ENCODE results near the gene LAMA3.
"Not testable (repeated sequence)": the region's sequence is repeated elsewhere in the genome, so short reads cannot be mapped to it uniquely, and the experiment has no call there.

Gene LAMA3

GRCh38 chr18:23732439-23732838, 43.2 kb downstream of the LAMA3 start:
- no peak for DNase-seq

- peak; percentile 19 to 48 (median 33) for DNase-seq
These were observed 44.0 kb downstream of the LAMA3 start for GRCh38 chr18:23733265-23733664.

GRCh38 chr18:23733895-23734294, 44.6 kb downstream of the LAMA3 start:
- no peak for DNase-seq

GRCh38 chr18:23735021-23735464, 45.8 kb downstream of the LAMA3 start:
- peak; percentile 16 to 58 (median 55) for DNase-seq

- DNase-seq, result no peak
These were observed 48.3 kb downstream of the LAMA3 start for GRCh38 chr18:23737578-23737977.

GRCh38 chr18:23738151-23738550, 48.9 kb downstream of the LAMA3 start:
- DNase-seq, result peak; percentile 32 to 50 (median 42)

GRCh38 chr18:23738575-23738974, 49.3 kb downstream of the LAMA3 start:
- no peak for DNase-seq

GRCh38 chr18:23740105-23740830, 51.0 kb downstream of the LAMA3 start:
- peak; percentile 22 to 80 (median 69) for DNase-seq

GRCh38 chr18:23741967-23742366, 52.7 kb downstream of the LAMA3 start:
- DNase-seq, result not testable (repeated sequence)

- DNase-seq, result no peak
These were observed 54.6 kb downstream of the LAMA3 start for GRCh38 chr18:23743733-23744333.

- DNase-seq, result no peak
These were observed 56.1 kb downstream of the LAMA3 start for GRCh38 chr18:23745366-23745765.

- no peak for DNase-seq
These were observed 57.6 kb downstream of the LAMA3 start for GRCh38 chr18:23746851-23747250.

- DNase-seq, result no peak
These were observed 63.1 kb downstream of the LAMA3 start for GRCh38 chr18:23752363-23752762.

GRCh38 chr18:23752796-23753195, 63.5 kb downstream of the LAMA3 start:
- no peak for DNase-seq

GRCh38 chr18:23756590-23757436, 67.6 kb downstream of the LAMA3 start:
- no peak for DNase-seq

GRCh38 chr18:23757437-23757733, 68.1 kb downstream of the LAMA3 start:
- DNase-seq, result no peak

GRCh38 chr18:23758281-23758680, 69.0 kb downstream of the LAMA3 start:
- no peak for DNase-seq

- no peak for DNase-seq
These were observed 72.7 kb downstream of the LAMA3 start for GRCh38 chr18:23761941-23762340.

GRCh38 chr18:23763343-23763742, 74.1 kb downstream of the LAMA3 start:
- no peak for DNase-seq

- no peak for DNase-seq
These were observed 76.7 kb downstream of the LAMA3 start for GRCh38 chr18:23765931-23766330.

- DNase-seq, result no peak
These were observed 83.2 kb downstream of the LAMA3 start for GRCh38 chr18:23772327-23773024.

- DNase-seq, result no peak
These were observed 87.1 kb downstream of the LAMA3 start for GRCh38 chr18:23776306-23776705.

- DNase-seq, result no peak
These were observed 89.6 kb downstream of the LAMA3 start for GRCh38 chr18:23778828-23779227.

Measured in suppressor macrophage treated with lipopolysaccharide for 1 hour (primary cell).